HepG2 (cell line): ENCODE results near the gene SMAD6. TPM values are rescaled to one million over a fixed set of nuclear protein-coding genes. Genes with fewer than 3 reads are reported as not detected.
A peak's percentile ranks its signal among the peaks of the same experiment; 100 is the strongest.

Source experiments
- ATAC-seq: fragments of 200-7000 bp; cut with Tn5 transposase; 3 replicates; pipeline ENCODE4 v1.9.1; 2020; ENCODE audit warnings: mild to moderate bottlenecking, moderate library complexity
- BruUV-seq: library from RNA; stranded (reverse); fragments of 400-500 nt; replicated peaks from 2 replicates; lab custom pipeline; 2021; lab: Mats Ljungman, UMichigan
- CTCF ChIA-PET: fragments of 300-600 bp; formaldehyde crosslinking; extraction: SDS; loops from one replicate; lab custom pipeline; 2021; ENCODE audit warnings: low total read pairs, inconsistent platforms, low intra/inter-chr PET ratio; lab: Yijun Ruan, JAX
- POLR2A ChIA-PET: fragments of 350-600 bp; sonication (Branson Sonifier 250); formaldehyde crosslinking; loops from one replicate; lab custom pipeline; 2020; ENCODE audit warnings: antibody characterized with exemption, inconsistent platforms; lab: Yijun Ruan, JAX
- DNase-seq: peaks from one replicate; pipeline ENCODE4 v3.0.0-alpha.2; 2015; ENCODE audit warnings: low spot score
- FAIRE-seq: peaks from 3 replicates; lab custom pipeline; 2011; peaks lifted over from hg19 to GRCh38; lab: Jason Lieb, UNC
- H2AFZ ChIP-seq: one replicate; pipeline ENCODE4 v1.6.1; 2011; ENCODE audit warnings: low read length, inconsistent platforms
- H3K27ac ChIP-seq: fragments of 300-600 bp; 3 replicates; pipeline ENCODE4 v1.8.0; 2011; ENCODE audit warnings: mixed run types, mild to moderate bottlenecking, mixed read lengths, low read length, inconsistent platforms; ENCODE audit not compliant: insufficient read depth; ENCODE audit errors: extremely low read length
- H3K27me3 ChIP-seq, 2 experiments: fragments of 200-600 bp in 1 of 2; 2 replicates in 1 of 2; 3 replicates in 1 of 2; pipeline versions ENCODE4 v1.6.0 to v1.8.0; 2011; ENCODE audit warnings: low read length in 2 of 2, mild to moderate bottlenecking in 2 of 2, moderate library complexity in 2 of 2, inconsistent platforms in 1 of 2; ENCODE audit not compliant: insufficient read depth in 2 of 2, control insufficient read depth in 1 of 2
- H3K36me3 ChIP-seq, 2 experiments: fragments of 200-600 bp in 1 of 2; replicated peaks in 1 of 2; 2 replicates in 1 of 2; 3 replicates in 1 of 2; pipeline versions ENCODE4 v1.5.1 to v1.8.0; 2011; ENCODE audit warnings: low read length in 2 of 2, inconsistent platforms in 1 of 2; ENCODE audit not compliant: insufficient read depth in 2 of 2, control insufficient read depth in 1 of 2
- H3K4me1 ChIP-seq: 2 replicates; pipeline ENCODE4 v1.5.1; 2012; ENCODE audit warnings: low read length, inconsistent platforms; ENCODE audit not compliant: insufficient read depth
- H3K4me2 ChIP-seq: 2 replicates; pipeline ENCODE4 v1.6.0; 2011; ENCODE audit warnings: low read depth, low read length, inconsistent platforms
- H3K4me3 ChIP-seq, 3 experiments: fragments of 200-600 bp in 1 of 3; sonication (generic), shearing (Covaris generic) in 1 of 3; replicated peaks in 1 of 3; 2 replicates each; pipeline ENCODE4 v1.5.1; 2011 to 2016; ENCODE audit warnings: low read length in 3 of 3, inconsistent platforms in 2 of 3, low read depth in 2 of 3, mild to moderate bottlenecking in 2 of 3, control low read depth in 1 of 3, mixed read lengths in 1 of 3; ENCODE audit not compliant: insufficient read depth in 1 of 3
- H3K79me2 ChIP-seq: one replicate; pipeline ENCODE4 v1.6.1; 2011; ENCODE audit warnings: low read length, inconsistent platforms; ENCODE audit not compliant: insufficient read depth
- H3K9ac ChIP-seq: 2 replicates; pipeline ENCODE4 v1.6.0; 2011; ENCODE audit warnings: mild to moderate bottlenecking, low read depth, low read length, inconsistent platforms; ENCODE audit not compliant: insufficient read depth
- H3K9me3 ChIP-seq: 2 replicates; pipeline ENCODE4 v1.5.1; 2012; ENCODE audit warnings: mild to moderate bottlenecking, low read length
- H4K20me1 ChIP-seq: 2 replicates; pipeline ENCODE4 v1.6.0; 2011; ENCODE audit warnings: inconsistent platforms, mild to moderate bottlenecking, low read length, moderate library complexity; ENCODE audit not compliant: insufficient read depth
- SSRP1 ChIP-seq: IDR thresholded peaks from 2 replicates; pipeline ENCODE4 v1.6.1; 2016; ENCODE audit warnings: control low read depth
- ZC3H13 ChIP-seq: sonication (generic); formaldehyde crosslinking; IDR thresholded peaks from 2 replicates; pipeline ENCODE4 v1.8.1; 2023; ENCODE audit warnings: mild to moderate bottlenecking, missing genetic modification reagents, moderate library complexity
- ZMYM3 ChIP-seq: sonication (generic); formaldehyde crosslinking; IDR thresholded peaks from 2 replicates; pipeline ENCODE4 v1.5.1; 2020; ENCODE audit warnings: mild to moderate bottlenecking, missing genetic modification reagents
- ZNF616 ChIP-seq: sonication (generic); formaldehyde crosslinking; IDR thresholded peaks from 2 replicates; pipeline ENCODE4 v1.5.0; 2020; ENCODE audit warnings: low read depth, mild to moderate bottlenecking, missing genetic modification reagents
- ZNF768 ChIP-seq: sonication (generic); formaldehyde crosslinking; IDR thresholded peaks from 2 replicates; pipeline ENCODE4 v1.4.0; 2020; ENCODE audit warnings: missing genetic modification reagents
- WGBS: methylation state at CpG from one replicate; pipeline ENCODE4 v1.1.6; 2017; ENCODE audit warnings: low lambda C conversion rate; 5-methylcytosine and 5-hydroxymethylcytosine counted together
- in situ Hi-C: cut with HindIII; loops from 2 replicates; pipeline ENCODE4 v1.10.0; 2017; ENCODE audit warnings: low pct_unique_long_range_greater_than_20kb; ENCODE audit not compliant: extremely low pct_ligation_motif_present
- intact Hi-C: fragments of 100-400 bp; cut with micrococcal nuclease; formaldehyde crosslinking; loops from one replicate; pipeline ENCODE4 v1.10.0; 2022; ENCODE audit not compliant: unreplicated experiment
- polyA plus RNA-seq, 8 experiments: library from polyadenylated mRNA; depleted of rRNA in 3 of 8; stranded (reverse) in 7 of 8; unstranded in 1 of 8; fragments of >200 nt; fragmentation: Illumina TruSeq in 4 of 8; extraction: Trizol in 4 of 8; gene quantifications; 2 replicates each; pipeline versions ENCODE4 v1.2.1 to v1.2.3, GENCODE V29; 2011 to 2016; ENCODE audit warnings: low read depth in 4 of 8, missing spikeins in 1 of 8, mixed read lengths in 1 of 8; ENCODE audit not compliant: insufficient read depth in 1 of 8
- total RNA-seq, 5 experiments: library from RNA; depleted of rRNA; stranded (reverse); fragments of >200 nt; fragmentation: Illumina TruSeq; extraction: Trizol; gene quantifications; 2 replicates each; pipeline ENCODE4 v1.2.3, GENCODE V29; 2016; ENCODE audit warnings: low read depth in 1 of 5
- TF ChIP-seq, protein P1 (sequence below): sonication (generic); formaldehyde crosslinking; IDR thresholded peaks from 2 replicates; pipeline ENCODE4 v1.4.0; 2020; ENCODE audit warnings: missing genetic modification reagents
- TF ChIP-seq, protein P2 (sequence below): sonication (generic); formaldehyde crosslinking; IDR thresholded peaks from 2 replicates; pipeline ENCODE4 v1.4.0; 2020; ENCODE audit warnings: missing genetic modification reagents, mild to moderate bottlenecking, borderline replicate concordance

Gene SMAD6
- total and polyA plus RNA-seq, 2 of the 13 experiments (the other 11 are each of a cell fraction or from before 2014, with no cell fraction given) = 3.3 to 4.4 TPM

DNA sequence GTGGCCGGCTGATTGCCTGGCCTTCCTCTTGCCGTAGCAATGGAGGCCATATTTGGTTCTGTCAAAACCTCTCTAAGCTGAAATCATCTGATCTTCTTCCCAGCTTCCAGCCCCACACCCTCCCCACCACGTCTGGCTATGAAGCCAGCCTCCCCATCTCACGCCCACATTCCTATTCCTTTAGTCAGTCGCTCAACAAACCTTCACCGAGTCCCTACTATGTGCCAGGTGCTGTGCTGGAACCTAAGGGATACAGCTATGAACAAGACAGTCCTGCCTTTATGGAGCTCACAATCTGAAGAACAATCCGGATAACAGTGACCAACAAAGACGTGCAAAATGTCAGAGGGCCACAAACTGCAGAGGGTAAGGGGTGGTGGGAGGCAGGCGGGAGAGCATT is 31.9 kb upstream of the SMAD6 start:
- H3K27ac ChIP-seq = no peak overlapping the region

DNA sequence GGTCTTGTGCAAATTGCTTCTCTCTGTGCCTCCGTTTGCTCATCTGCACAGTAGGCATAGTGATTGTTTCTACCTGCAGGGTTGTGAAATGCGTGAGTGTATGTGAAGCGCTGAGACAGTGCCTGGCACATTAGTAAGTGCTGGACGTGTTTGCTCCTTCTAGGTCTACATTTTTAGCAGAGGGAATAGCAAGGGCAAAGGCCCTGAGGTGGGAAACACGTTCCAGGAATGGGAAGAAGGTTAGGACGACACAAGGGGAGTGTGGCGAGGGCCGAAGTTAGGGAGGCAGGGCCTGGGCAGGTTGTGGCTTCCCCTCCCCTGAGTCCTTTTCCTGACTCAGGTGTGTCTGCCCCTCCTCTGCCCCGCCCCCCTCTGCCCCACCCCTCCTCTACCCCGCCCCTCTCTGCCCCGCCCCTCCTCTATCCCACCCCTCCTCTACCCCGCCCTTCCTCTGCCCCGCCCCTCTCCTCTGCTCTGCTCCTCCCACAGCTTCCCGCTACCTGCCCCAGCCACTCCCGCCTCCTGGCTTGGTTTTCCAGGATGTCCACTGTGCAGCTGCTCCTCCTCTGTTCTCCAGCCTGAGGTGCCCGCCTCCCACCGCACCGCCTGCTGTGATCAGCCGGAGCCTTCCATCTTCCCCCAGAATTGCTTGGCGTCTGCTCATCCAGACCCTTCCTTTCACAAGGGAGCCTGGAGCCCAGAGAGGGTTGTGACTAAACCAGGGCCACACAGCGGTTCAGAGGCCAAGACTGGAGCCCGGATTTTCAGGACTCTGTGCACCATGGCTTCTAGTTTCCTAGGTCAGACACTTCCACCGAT is 31.1 kb upstream of the SMAD6 start:
- CTCF ChIA-PET = no interaction called here
- no peak for FAIRE-seq
- no peaks in the 10 kb centered on the region for H3K4me1 ChIP-seq
- no peaks in the 10 kb centered on the region for H3K79me2 ChIP-seq
- H3K27ac ChIP-seq = no peak overlapping the region
- H2AFZ ChIP-seq = no peak overlapping the region
- no peaks in the 10 kb centered on the region for H4K20me1 ChIP-seq
- H3K27me3 ChIP-seq = no peaks in the 10 kb centered on the region
- DNase-seq = peak; percentile 18
- BruUV-seq = no TSS peak
- no peak overlapping the region for H3K4me2 ChIP-seq
- no peaks in the 10 kb centered on the region for H3K36me3 ChIP-seq
- intact Hi-C loops = no loop called here
- WGBS = 66% methylated on average over 23 of the region's 23 CpGs
- H3K9ac ChIP-seq = no peak overlapping the region
- in situ Hi-C loops = no loop called here
- ATAC-seq = peak; percentile 51; the same call in 2 of the 3 replicates
- POLR2A ChIA-PET = no interaction called here
- no peak overlapping the region for H3K4me3 ChIP-seq
- H3K9me3 ChIP-seq = no peaks in the 10 kb centered on the region
- TF ChIP-seq SSRP1 (CRISPR knock-in tag) = no peak
- TF ChIP-seq ZNF768 (CRISPR knock-in tag) = peak; percentile 96
- TF ChIP-seq, protein P1, sequence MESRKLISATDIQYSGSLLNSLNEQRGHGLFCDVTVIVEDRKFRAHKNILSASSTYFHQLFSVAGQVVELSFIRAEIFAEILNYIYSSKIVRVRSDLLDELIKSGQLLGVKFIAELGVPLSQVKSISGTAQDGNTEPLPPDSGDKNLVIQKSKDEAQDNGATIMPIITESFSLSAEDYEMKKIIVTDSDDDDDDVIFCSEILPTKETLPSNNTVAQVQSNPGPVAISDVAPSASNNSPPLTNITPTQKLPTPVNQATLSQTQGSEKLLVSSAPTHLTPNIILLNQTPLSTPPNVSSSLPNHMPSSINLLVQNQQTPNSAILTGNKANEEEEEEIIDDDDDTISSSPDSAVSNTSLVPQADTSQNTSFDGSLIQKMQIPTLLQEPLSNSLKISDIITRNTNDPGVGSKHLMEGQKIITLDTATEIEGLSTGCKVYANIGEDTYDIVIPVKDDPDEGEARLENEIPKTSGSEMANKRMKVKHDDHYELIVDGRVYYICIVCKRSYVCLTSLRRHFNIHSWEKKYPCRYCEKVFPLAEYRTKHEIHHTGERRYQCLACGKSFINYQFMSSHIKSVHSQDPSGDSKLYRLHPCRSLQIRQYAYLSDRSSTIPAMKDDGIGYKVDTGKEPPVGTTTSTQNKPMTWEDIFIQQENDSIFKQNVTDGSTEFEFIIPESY = peak; percentile 52; the same call in 1 of the 2 replicates
- TF ChIP-seq ZMYM3 (CRISPR knock-in tag) = peak; percentile 38; the same call in 1 of the 2 replicates
- TF ChIP-seq, all 625 proteins: peak for 3

More for the DNA sequence above, 31.9 kb upstream of the SMAD6 start:
- Histone ChIP-seq H3K36me3 (no peaks in the 10 kb centered on the region), H3K4me2 (no peak overlapping the region), H4K20me1 (no peaks in the 10 kb centered on the region), H2AFZ (no peak overlapping the region), H3K9ac (no peak overlapping the region), H3K27me3 (no peaks in the 10 kb centered on the region), H3K79me2 (no peaks in the 10 kb centered on the region), H3K4me1 (no peaks in the 10 kb centered on the region), H3K9me3 (no peaks in the 10 kb centered on the region), H3K4me3 (no peak overlapping the region)
- in situ Hi-C loops (no loop called here), intact Hi-C loops (no loop called here)
- DNase-seq (no peak), FAIRE-seq (no peak), ATAC-seq (no peak)
- no TSS peak for BruUV-seq
- 70% methylated on average over 8 of the region's 9 CpGs for WGBS
- TF ChIP-seq ZC3H13 (CRISPR knock-in tag) = no peak
- TF ChIP-seq, protein P2, sequence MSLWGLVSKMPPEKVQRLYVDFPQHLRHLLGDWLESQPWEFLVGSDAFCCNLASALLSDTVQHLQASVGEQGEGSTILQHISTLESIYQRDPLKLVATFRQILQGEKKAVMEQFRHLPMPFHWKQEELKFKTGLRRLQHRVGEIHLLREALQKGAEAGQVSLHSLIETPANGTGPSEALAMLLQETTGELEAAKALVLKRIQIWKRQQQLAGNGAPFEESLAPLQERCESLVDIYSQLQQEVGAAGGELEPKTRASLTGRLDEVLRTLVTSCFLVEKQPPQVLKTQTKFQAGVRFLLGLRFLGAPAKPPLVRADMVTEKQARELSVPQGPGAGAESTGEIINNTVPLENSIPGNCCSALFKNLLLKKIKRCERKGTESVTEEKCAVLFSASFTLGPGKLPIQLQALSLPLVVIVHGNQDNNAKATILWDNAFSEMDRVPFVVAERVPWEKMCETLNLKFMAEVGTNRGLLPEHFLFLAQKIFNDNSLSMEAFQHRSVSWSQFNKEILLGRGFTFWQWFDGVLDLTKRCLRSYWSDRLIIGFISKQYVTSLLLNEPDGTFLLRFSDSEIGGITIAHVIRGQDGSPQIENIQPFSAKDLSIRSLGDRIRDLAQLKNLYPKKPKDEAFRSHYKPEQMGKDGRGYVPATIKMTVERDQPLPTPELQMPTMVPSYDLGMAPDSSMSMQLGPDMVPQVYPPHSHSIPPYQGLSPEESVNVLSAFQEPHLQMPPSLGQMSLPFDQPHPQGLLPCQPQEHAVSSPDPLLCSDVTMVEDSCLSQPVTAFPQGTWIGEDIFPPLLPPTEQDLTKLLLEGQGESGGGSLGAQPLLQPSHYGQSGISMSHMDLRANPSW (CRISPR knock-in tag) = no peak
- no peak for TF ChIP-seq ZNF616 (CRISPR knock-in tag)
- ChIA-PET POLR2A (no interaction called here), CTCF (no interaction called here)
